DMS153 treated with DMSO at 0.1 percent for 48 hours (cell line): Measurements from ENCODE around the gene POMGNT2.
"Not testable (repeated sequence)": the region's sequence is repeated elsewhere in the genome, so short reads cannot be mapped to it uniquely, and the experiment has no call there.

ENCODE experiments used
- DNase-seq: peaks from one replicate; lab custom pipeline; 2025; ENCODE audit not compliant: unreplicated experiment; lab: John Stamatoyannopoulos, UW

Gene POMGNT2

GRCh38 chr3:43048470-43048869, 57.4 kb downstream of the POMGNT2 start:
- DNase-seq: no peak

- DNase-seq: no peak
Measured at GRCh38 chr3:43046583-43046982, 59.3 kb downstream of the POMGNT2 start.

GRCh38 chr3:43045079-43045478, 60.8 kb downstream of the POMGNT2 start:
- DNase-seq: not testable (repeated sequence)

GRCh38 chr3:43043793-43044192, 62.1 kb downstream of the POMGNT2 start:
- DNase-seq: no peak

DNA sequence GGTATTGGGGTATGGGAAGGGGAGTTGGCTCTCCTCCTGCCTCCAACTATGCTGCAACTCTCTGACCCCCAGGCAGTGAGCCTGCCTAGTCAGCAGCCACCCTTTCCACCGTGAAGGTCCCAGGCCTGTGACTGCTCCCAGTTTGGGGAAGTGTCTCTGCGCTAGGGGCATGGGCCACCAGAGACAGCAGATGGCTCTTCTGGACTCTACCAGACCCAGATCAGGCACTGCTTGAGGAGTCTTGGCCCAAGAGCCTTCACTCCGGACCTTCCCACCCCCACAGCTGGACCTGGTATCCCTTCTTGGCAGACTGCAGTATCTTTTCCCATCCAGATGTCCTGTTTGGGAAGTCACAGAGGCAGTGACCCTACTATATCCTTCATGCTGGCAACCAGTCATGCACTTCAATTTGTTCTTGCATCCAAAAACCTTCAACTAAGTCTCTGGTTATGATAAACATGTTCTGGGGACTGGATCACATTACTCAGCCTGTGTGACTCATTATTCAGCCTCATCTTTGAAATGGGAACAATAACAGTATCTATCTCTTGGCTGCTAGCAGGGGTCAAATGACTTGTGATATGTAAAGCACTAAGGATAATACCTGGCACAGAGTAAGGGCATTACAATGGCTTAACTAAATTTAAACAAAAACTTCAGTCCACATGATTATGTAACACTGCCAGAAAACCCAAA, 62.7 kb downstream of the POMGNT2 start:
- DNase-seq: no peak

DNA sequence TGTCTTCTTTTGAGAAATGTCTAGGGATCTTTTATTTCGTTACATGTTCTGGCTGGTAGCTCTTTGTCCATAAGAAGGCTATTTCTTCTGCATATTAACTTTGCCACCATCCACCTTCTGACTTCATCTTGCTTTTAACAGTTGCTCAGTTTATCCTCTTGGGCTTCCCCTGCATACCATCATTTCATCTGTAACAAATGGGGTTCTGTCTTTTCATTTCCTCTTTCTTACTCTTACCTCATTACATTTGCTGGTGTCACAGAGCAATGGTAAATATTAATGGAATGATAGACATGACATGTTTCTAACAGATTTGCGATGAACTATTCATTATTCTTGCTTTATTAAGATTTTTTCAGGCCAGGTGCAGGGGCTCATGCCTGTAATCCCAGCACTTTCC, 64.4 kb downstream of the POMGNT2 start:
- DNase-seq: no peak

- no peak for DNase-seq
Measured at GRCh38 chr3:43038010-43038409, 67.9 kb downstream of the POMGNT2 start.

DNA sequence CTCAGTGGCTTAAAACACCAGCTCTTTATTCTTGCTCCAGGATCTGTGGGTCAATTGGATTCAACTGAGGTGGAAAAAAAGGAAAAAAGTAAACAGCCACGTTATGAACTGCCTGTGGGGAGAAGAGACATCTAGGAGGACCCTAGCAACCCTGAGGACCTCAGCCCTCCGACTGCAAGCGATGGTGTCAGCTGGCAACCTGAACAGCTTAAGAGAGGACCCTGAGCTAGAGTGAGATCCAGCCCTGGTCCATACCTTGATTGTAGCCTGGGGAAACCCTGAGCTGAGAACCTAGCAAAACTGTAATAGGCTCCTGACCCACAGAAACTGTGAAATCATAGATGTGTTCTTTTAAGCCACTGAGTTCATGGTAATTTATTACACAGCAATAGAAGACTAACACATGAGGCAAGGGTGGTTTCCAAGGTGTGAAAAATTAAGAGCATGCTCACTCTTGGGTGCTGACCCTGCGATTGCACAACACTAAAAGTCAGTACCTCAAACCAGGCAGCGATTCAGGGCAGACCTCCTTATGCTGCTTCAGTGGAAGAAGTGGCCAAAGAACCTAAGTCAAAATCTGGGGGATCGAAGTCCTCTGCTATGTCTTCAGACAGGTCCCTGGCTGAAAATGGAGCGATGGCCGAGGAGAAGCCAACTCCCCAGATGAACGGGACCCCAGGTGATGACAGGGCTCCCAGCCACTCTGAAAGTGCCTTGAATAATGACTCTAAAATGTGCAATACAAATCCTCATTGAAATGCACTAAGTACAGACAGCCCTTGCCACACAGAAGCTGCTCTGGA, 69.1 kb downstream of the POMGNT2 start:
- DNase-seq: no peak

DNA sequence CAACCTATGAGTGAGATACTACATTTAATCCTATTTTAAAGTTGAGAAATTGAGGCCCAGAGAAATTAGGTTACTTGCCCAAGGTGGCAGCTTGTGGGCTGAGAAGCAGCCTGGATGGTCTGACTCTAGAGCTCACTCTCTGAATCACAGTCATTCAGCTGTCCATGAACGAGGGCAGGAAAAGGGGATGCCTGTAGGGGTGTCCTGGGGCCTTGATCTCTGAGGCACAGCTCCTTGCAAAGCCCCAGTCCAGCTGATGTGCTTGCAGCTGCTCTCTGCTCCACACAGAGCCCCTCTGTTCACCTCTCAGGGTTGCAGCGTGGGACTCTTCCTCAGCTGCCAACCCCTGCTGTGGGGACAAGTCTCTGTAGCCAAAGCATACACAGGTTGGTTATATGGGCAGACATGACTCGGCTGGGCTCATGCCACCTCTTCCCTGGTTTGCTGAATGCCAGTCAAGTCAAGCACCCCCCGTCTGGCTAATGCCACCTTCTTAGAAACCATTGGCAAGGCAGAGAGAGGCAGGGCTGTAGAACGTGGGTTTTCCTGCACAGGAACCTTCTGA, 70.0 kb downstream of the POMGNT2 start:
- DNase-seq: no peak

GRCh38 chr3:43034911-43035310, 71.0 kb downstream of the POMGNT2 start:
- DNase-seq: no peak

- DNase-seq: no peak
Measured at GRCh38 chr3:43034200-43034599, 71.7 kb downstream of the POMGNT2 start.

DNA sequence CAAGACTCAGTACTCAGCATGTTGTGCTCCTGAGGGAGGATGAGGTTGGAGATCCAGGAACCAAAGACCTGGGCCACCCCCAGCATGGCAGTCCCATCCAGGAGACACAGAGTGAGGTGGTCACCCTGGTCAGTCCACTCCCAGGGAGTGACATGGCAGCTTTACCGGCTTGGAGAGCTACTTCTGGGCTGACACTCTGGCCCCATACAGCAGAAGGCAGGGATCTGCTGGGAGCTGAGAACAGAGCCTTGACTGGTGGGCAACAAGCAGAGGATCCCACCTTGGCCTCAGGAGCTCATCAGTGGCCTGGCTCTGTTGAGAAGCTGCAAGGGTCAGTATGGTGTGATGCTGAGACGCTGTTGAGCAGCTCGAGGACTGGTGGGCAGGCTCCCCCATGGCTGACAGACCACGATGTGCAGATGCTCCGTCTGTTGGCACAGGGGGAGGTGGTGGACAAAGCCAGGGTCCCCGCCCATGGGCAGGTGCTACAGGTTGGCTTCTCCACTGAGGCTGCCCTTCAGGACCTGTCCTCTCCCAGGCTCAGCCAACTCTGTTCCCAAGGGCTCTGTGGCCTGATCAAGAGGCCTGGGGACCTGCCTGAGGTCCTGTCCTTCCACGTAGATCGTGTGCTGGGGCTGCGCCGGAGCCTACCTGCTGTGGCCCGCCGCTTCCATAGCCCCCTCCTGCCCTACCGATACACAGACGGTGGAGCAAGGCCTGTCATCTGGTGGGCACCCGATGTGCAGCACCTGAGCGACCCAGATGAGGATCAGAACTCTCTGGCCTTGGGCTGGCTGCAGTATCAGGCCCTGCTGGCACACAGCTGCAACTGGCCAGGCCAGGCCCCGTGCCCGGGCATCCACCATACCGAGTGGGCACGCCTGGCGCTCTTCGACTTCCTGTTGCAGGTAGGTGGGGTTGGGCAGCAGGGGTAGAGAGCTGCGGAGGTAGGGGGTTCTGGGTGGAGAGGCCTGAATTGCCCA, 72.9 kb downstream of the POMGNT2 start:
- no peak for DNase-seq

- DNase-seq: no peak
Measured at GRCh38 chr3:43031889-43032545, 73.9 kb downstream of the POMGNT2 start.

- no peak for DNase-seq
Measured at GRCh38 chr3:43031485-43031884, 74.4 kb downstream of the POMGNT2 start.

GRCh38 chr3:43030162-43030935, 75.5 kb downstream of the POMGNT2 start:
- DNase-seq: no peak
